ENCODE measurements around the gene RIN3.

- no peak for TF ChIP-seq SIN3A (IDR thresholded peaks at IDR 0.05; ENCODE audit: borderline replicate concordance, insufficient read depth, low read depth, low read length)
- no peak for TF ChIP-seq CTCF (IDR thresholded peaks at IDR 0.05)
- TF ChIP-seq POLR2AphosphoS5 (IDR thresholded peaks at IDR 0.05; ENCODE audit: low read depth, low read length): no peak
- TF ChIP-seq REST (IDR thresholded peaks at IDR 0.05; ENCODE audit: insufficient read depth in 1 of 2, low read depth in 2 of 2, low read length in 1 of 2): no peak
Observed at GRCh38 chr14:92540472-92541048, 27.0 kb downstream of the RIN3 start.

All from Panc1 (cell line).